Medulla oblongata (tissue), 1 donor: ENCODE measurements around the gene CD101.

Experiments used
- DNase-seq: peaks from one replicate; pipeline ENCODE4 v3.0.0-alpha.2; 2015; ENCODE audit errors: extremely low spot score

Gene CD101

DNA sequence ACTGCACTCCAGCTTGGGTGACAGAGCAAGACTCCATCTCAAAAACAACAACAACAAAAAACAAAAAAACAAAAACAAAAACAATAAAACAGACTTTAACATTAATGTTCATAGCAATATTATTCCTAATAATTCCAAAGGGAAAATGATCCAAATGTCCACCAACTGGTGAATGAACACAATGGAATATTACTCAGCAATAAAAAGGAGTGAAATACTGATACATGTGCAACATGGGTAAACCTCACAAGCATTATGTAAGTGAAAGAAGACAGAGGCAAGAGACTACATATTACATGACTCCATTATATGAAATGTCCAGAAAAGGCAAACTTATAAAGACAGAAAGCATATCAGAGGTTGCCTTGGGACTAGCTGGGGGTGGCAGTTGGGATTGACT is 52.5 kb downstream of the CD101 start:
- DNase-seq = no peak

DNA sequence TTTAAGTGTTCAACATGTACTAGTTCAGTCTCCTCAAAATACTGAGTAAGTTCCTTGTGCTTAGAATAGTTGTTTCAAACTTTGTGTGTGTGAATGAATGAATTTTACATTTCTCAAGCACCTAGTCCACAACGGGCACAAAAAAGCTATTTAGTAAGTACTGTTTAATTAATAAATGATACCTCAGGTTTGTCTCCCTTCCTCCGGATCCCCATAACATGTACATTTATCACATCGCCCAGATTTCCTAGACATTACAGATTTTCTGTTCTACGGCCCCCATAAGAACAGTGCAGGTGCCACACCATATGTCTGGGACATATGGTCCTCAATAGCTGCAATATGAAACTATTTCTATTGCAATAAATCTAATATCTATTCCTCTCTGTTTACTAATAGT is 57.2 kb downstream of the CD101 start:
- no peak for DNase-seq

GRCh38 chr1:117059334-117059677 is 57.7 kb downstream of the CD101 start:
- no peak for DNase-seq

DNA sequence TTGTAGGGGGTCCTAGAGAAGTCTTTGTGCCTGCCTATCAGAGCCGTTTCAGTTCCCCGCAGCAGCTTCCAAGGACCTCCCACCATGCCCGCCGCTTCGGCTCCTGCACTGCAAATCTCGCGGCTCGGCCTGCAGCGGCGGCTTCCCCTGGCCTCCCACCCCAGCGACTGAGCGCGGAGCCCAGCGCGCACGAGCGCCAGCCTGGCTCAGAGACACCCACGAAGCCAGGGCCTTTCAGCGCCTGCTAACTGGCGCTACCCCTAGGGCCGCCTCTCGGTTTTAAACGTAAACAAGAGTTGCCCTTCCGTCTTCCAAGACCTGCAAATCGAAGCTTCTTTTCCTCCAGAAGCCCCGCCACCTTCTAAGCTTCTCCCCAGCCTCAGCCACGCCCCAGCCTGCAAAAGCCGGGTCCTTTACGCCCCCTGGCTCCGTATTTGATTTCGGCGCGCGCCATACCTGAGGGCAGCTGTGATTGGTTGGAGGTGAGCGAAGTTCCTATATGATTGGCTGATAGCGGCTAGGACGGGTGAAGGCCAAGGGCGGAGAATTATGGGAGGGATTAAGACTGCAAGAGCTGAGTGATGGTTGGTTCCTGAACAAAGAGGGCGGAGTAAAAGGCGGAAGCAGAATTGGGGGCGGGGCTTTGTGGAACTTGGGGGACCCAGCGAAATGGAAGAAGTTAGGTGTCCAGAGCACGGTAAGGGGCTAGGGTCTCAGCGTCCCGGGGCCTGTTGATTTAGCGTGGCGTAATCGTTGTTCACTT is 58.3 kb downstream of the CD101 start, which contains the start of gene TTF2:
Gene TTF2, plus strand, starts transcription at position 649 of the 763 bp plus-strand sequence. Its CDS starts 21 bp downstream, at position 670.
- DNase-seq = peak; percentile 99

GRCh38 chr1:117060441-117061317 is 59.1 kb downstream of the CD101 start:
- no peak for DNase-seq

DNA sequence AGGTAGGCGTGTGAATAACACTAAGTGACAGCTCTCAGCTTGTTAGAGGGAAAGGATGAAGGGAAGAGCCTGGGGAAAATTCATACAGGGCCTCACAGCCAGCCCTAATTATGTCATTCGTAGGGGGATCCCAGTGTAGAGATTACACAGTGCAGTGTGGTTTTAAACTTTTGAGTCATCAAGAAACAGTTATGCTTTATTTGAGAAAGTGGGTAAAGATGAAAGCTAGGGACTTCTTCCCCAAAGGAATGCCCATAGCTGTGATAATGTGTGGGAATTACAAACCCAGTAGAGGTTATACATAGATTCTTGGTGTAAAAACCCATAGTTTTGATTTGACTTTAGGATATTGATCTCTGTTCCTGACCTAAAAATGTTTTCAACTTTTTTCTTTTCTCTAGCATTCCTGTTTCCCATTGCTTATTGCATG is 60.4 kb downstream of the CD101 start:
- DNase-seq = no peak

GRCh38 chr1:117066367-117066766 is 64.8 kb downstream of the CD101 start:
- DNase-seq = no peak

GRCh38 chr1:117067533-117068370 is 66.2 kb downstream of the CD101 start:
- DNase-seq = peak; percentile 79

GRCh38 chr1:117068580-117068979 is 67.0 kb downstream of the CD101 start:
- peak; percentile 45 for DNase-seq

DNA sequence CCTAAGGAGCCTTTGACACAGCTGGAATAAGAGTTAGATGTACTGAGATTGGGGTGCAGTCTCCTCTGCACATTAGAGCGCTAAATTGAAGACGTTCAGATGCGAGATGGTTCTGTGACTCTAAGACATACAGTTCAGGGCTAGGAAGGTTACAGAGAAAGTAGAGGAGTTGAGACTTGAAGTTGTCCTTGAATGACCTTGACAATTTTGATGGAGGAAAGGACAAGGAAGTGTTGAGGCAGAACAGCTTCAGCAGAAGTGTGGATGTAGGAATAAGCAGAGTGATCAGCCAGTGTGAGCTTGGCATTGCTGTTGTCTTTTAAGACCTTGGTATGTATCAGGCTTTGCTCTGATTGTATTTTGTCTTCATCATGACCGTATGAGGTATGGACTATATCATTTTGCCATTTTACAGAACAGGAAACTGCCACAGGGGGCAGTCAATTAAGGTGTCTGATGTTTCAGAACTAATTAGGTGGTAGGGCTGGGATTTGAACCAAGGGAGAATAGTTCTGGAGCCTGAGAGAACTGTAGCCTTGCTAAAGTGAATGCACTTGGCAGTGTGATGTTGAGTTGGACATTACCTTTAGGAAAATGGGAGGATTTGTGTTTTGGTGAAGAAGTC is 67.8 kb downstream of the CD101 start:
- DNase-seq = no peak

DNA sequence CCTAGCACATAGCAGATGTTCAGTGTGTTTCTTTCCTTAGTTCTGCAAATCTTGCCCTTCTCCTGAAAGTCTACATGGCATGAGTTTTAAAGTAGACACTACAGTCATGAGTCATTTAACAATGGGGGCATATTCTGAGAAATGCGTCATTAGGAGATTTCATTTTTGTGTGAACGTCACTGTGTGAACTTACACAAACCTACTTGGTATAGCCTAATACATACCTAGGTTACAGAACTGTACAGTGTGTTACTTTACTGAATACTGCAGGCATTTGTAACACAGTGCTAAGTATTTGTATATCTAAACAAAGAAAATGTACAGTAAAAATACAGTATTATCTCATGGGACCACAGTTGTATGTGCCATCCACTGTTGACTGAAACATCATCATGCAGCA is 68.6 kb downstream of the CD101 start:
- no peak for DNase-seq

DNA sequence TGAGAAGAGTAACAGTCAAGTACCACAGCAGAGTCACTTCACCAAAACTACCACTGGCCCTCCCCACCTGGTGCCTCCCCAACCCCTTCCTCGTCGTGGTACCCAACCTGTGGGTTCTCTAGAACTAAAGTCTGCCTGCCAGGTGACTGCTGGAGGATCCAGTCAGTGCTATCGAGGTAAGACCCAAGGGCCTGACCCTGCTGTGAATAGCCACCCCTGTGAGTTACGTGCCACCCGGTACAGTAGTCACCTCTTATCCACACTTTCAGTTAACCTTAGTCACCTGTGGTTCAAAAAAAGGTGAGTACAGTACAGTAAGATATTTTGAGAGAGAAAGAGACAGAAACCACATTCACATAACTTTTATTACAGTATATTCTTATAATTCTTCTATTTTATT is 75.1 kb downstream of the CD101 start:
- no peak for DNase-seq

- no peak for DNase-seq
Observed at GRCh38 chr1:117077267-117077666, 75.7 kb downstream of the CD101 start.

DNA sequence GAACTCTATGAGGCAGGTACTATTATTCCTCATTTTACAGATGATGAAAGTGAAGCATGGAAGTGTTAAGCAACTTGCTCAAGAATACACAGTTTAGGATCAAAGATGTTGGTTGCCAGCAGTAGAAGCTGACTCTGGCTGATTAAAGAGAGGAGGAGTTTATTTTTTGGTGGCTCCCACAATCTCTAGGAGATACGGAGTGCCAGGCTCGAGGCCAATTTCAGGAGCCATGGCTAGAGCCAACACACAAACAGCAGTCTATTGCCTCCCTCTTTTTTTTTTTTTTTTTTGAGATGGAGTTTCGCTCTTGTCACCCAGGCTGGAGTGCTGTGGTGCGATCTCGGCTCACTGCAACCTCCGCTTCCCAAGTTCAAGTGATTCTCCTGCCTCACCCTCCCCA is 78.2 kb downstream of the CD101 start:
- DNase-seq = no peak

- no peak for DNase-seq
Observed at GRCh38 chr1:117084231-117084630, 82.7 kb downstream of the CD101 start.
